ENCODE measurements around the gene ACVR1B.

Gene ACVR1B

DNA sequence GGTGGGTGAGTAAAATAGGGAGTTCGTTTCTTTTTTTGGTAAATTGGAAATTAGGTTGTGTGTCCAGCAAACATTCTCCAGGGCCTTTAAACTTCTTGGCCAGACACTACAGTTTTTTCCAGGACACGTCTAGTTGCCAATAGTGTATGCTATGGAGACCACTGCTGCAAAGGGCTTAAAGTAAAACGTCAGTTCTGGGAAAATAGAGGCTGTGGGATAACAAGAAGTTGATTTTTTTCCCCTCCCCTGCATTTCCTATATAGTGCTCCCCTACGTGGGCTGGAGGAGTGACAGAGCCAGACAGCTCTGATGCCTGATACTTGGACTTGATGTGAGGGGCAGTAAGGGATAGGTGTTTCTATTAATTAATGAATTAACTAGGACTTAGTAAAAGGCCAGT lies 2.4 kb downstream of the ACVR1B start:
- ChIA-PET POLR2A (no interaction called here), CTCF (interaction anchor here (0.9 to 6.4 kb wide), 2 partner anchors 31 to 39 kb away, joined by 4 to 23 read pairs; no protein-coding TSS in a partner anchor)
- TF ChIP-seq, protein P1, sequence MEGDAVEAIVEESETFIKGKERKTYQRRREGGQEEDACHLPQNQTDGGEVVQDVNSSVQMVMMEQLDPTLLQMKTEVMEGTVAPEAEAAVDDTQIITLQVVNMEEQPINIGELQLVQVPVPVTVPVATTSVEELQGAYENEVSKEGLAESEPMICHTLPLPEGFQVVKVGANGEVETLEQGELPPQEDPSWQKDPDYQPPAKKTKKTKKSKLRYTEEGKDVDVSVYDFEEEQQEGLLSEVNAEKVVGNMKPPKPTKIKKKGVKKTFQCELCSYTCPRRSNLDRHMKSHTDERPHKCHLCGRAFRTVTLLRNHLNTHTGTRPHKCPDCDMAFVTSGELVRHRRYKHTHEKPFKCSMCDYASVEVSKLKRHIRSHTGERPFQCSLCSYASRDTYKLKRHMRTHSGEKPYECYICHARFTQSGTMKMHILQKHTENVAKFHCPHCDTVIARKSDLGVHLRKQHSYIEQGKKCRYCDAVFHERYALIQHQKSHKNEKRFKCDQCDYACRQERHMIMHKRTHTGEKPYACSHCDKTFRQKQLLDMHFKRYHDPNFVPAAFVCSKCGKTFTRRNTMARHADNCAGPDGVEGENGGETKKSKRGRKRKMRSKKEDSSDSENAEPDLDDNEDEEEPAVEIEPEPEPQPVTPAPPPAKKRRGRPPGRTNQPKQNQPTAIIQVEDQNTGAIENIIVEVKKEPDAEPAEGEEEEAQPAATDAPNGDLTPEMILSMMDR (IDR thresholded peaks at IDR 0.05; ENCODE audit: insufficient read depth, low read length, missing control alignments), result no peak
- DNase-seq (ENCODE audit: low read depth, low spot score), result no peak
- H3K4me3 ChIP-seq (ENCODE audit: low read depth, low read length), result no peak overlapping the region

- ChIA-PET POLR2A (no interaction called here), CTCF (interaction anchor here (0.9 to 6.4 kb wide), 4 partner anchors 17 to 39 kb away, joined by 4 to 23 read pairs (median 5); no protein-coding TSS in a partner anchor)
- TF ChIP-seq, protein P1 (IDR thresholded peaks at IDR 0.05; ENCODE audit: insufficient read depth, low read length, missing control alignments), result no peak
- no peak for DNase-seq (ENCODE audit: low read depth, low spot score)
- H3K4me3 ChIP-seq (ENCODE audit: low read depth, low read length), result no peak overlapping the region
Measured at GRCh38 chr12:51954561-51955361, 3.3 kb downstream of the ACVR1B start.

DNA sequence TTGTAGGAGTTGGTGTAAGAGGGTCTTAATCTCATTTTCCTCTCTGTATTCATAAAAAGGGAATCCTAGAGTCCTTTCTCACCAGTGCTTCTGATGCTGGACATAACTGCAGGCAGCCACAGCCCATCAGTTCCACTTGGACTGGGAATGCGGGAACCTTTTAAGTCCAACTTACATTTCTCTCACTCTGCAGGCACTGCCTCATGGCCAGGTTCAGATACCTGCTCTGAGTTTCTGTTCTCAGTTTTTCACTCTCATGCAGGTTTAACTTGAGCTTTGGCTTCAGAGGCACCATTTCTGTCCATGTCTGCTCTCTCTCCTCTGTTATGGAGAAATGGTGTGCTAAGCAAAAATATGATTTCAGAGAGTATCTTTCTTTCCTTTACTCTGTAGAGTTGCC lies 4.2 kb downstream of the ACVR1B start:
- ChIA-PET CTCF (interaction anchor here (0.9 to 6.4 kb wide), 5 partner anchors 15 to 37 kb away, joined by 4 to 23 read pairs (median 5); no protein-coding TSS in a partner anchor), POLR2A (no interaction called here)
- H3K4me3 ChIP-seq (ENCODE audit: low read depth, low read length), result no peak overlapping the region
- TF ChIP-seq, protein P1 (IDR thresholded peaks at IDR 0.05; ENCODE audit: insufficient read depth, low read length, missing control alignments), result no peak
- DNase-seq (ENCODE audit: low read depth, low spot score), result no peak

GRCh38 chr12:51958542-51958941 lies 7.0 kb downstream of the ACVR1B start:
- POLR2A ChIA-PET, result no interaction called here
- H3K4me3 ChIP-seq (ENCODE audit: low read depth, low read length), result no peak overlapping the region
- DNase-seq (ENCODE audit: low read depth, low spot score), result no peak
- TF ChIP-seq, protein P1 (IDR thresholded peaks at IDR 0.05; ENCODE audit: insufficient read depth, low read length, missing control alignments), result no peak
- CTCF ChIA-PET, result interaction anchor here (1.4 to 6.4 kb wide), 5 partner anchors 12 to 65 kb away, joined by 3 to 23 read pairs (median 5); no protein-coding TSS in a partner anchor

- POLR2A ChIA-PET, result no interaction called here
Measured at GRCh38 chr12:51959211-51959610, 7.7 kb downstream of the ACVR1B start.

DNA sequence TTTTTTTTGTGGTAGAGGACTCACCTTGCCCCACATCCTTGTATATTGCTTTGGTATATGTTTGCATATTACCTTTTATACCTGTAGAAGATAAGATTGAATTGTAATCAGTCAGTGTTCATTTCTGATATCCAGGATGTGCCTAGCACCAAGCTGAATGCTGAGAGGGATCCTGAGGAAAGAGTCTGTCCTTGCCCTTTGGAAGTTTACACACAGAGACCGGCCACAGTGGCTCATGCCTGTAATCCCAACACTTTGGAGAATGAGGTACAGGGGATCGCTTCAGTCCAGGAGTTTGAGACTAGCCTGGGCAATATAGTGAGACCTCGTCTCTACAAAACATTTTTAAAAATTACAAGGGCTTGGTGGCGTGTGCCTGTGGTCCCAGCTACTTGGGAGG lies 8.4 kb downstream of the ACVR1B start:
- ChIA-PET POLR2A (no interaction called here), CTCF (interaction anchor here (1.4 to 1.9 kb wide), 5 partner anchors 11 to 66 kb away, joined by 3 to 7 read pairs (median 5); no protein-coding TSS in a partner anchor)
- H3K4me3 ChIP-seq (ENCODE audit: low read depth, low read length), result no peak overlapping the region
- DNase-seq (ENCODE audit: low read depth, low spot score), result no peak
- TF ChIP-seq, protein P1 (IDR thresholded peaks at IDR 0.05; ENCODE audit: insufficient read depth, low read length, missing control alignments), result no peak

More at GRCh38 chr12:51959211-51959610, 7.7 kb downstream of the ACVR1B start:
- H3K4me3 ChIP-seq (ENCODE audit: low read depth, low read length), result no peak overlapping the region
- TF ChIP-seq, protein P1 (IDR thresholded peaks at IDR 0.05; ENCODE audit: insufficient read depth, low read length, missing control alignments), result no peak
- no peak for DNase-seq (ENCODE audit: low read depth, low spot score)
- CTCF ChIA-PET, result interaction anchor here (0.6 to 6.4 kb wide), 6 partner anchors 11 to 102 kb away, joined by 3 to 23 read pairs (median 4); no protein-coding TSS in a partner anchor

All from AG04449 (cell line).